Measurements from ENCODE around the gene COL2A1.
A peak's percentile ranks its signal among the peaks of the same experiment; 100 is the strongest.

COL2A1 gene

GRCh38 chr12:47979166-47979565 is 25.1 kb downstream of the COL2A1 start:
- no peaks in the 10 kb centered on the region for H3K36me3 ChIP-seq (ENCODE audit: insufficient read depth, low read length)
- H3K27ac ChIP-seq (ENCODE audit: low read depth, low read length): no peak overlapping the region
- no peak overlapping the region for H3K4me3 ChIP-seq (ENCODE audit: low read depth in 1 of 2, low read length in 2 of 2)
- no peaks in the 10 kb centered on the region for H3K27me3 ChIP-seq (ENCODE audit: control insufficient read depth in 1 of 2, insufficient read depth in 2 of 2, low read length in 2 of 2)
- no peaks in the 10 kb centered on the region for H3K9me3 ChIP-seq (ENCODE audit: low read length)
- no peak overlapping the region for H3K9ac ChIP-seq (ENCODE audit: low read length)
- no peaks in the 10 kb centered on the region for H3K4me1 ChIP-seq (ENCODE audit: insufficient read depth, low read length)

GRCh38 chr12:47978598-47978873 is 25.7 kb downstream of the COL2A1 start:
- no peak overlapping the region for H3K9ac ChIP-seq (ENCODE audit: low read length)
- no peak overlapping the region for H3K27ac ChIP-seq (ENCODE audit: low read depth, low read length)
- H3K9me3 ChIP-seq (ENCODE audit: low read length): no peaks in the 10 kb centered on the region
- H3K36me3 ChIP-seq (ENCODE audit: insufficient read depth, low read length): no peaks in the 10 kb centered on the region
- H3K27me3 ChIP-seq (ENCODE audit: control insufficient read depth in 1 of 2, insufficient read depth in 2 of 2, low read length in 2 of 2): no peaks in the 10 kb centered on the region
- H3K4me1 ChIP-seq (ENCODE audit: insufficient read depth, low read length): no peaks in the 10 kb centered on the region
- H3K4me3 ChIP-seq (ENCODE audit: low read depth in 1 of 2, low read length in 2 of 2): no peak overlapping the region

- Histone ChIP-seq H3K9ac (ENCODE audit: low read length) (no peak overlapping the region), H3K36me3 (ENCODE audit: insufficient read depth, low read length) (no peaks in the 10 kb centered on the region), H3K27me3 (ENCODE audit: control insufficient read depth in 1 of 2, insufficient read depth in 2 of 2, low read length in 2 of 2) (no peaks in the 10 kb centered on the region), H3K27ac (ENCODE audit: low read depth, low read length) (no peak overlapping the region), H3K4me3 (ENCODE audit: low read depth in 1 of 2, low read length in 2 of 2) (no peak overlapping the region), H3K4me1 (ENCODE audit: insufficient read depth, low read length) (no peaks in the 10 kb centered on the region), H3K9me3 (ENCODE audit: low read length) (no peaks in the 10 kb centered on the region)
Measured at GRCh38 chr12:47977772-47978597, 26.3 kb downstream of the COL2A1 start.

- H3K4me3 ChIP-seq (ENCODE audit: low read depth in 1 of 2, low read length in 2 of 2): no peak overlapping the region
- H3K36me3 ChIP-seq (ENCODE audit: insufficient read depth, low read length): no peaks in the 10 kb centered on the region
- no peaks in the 10 kb centered on the region for H3K27me3 ChIP-seq (ENCODE audit: control insufficient read depth in 1 of 2, insufficient read depth in 2 of 2, low read length in 2 of 2)
- no peaks in the 10 kb centered on the region for H3K4me1 ChIP-seq (ENCODE audit: insufficient read depth, low read length)
- H3K27ac ChIP-seq (ENCODE audit: low read depth, low read length): no peak overlapping the region
- no peaks in the 10 kb centered on the region for H3K9me3 ChIP-seq (ENCODE audit: low read length)
- no peak overlapping the region for H3K9ac ChIP-seq (ENCODE audit: low read length)
Measured at GRCh38 chr12:47977046-47977771, 27.1 kb downstream of the COL2A1 start.

- Histone ChIP-seq H3K27me3 (ENCODE audit: control insufficient read depth in 1 of 2, insufficient read depth in 2 of 2, low read length in 2 of 2) (no peaks in the 10 kb centered on the region), H3K9ac (ENCODE audit: low read length) (no peak overlapping the region), H3K4me1 (ENCODE audit: insufficient read depth, low read length) (no peaks in the 10 kb centered on the region), H3K27ac (ENCODE audit: low read depth, low read length) (no peak overlapping the region), H3K4me3 (ENCODE audit: low read depth in 1 of 2, low read length in 2 of 2) (no peak overlapping the region), H3K9me3 (ENCODE audit: low read length) (no peaks in the 10 kb centered on the region), H3K36me3 (ENCODE audit: insufficient read depth, low read length) (no peaks in the 10 kb centered on the region)
Measured at GRCh38 chr12:47975816-47976215, 28.5 kb downstream of the COL2A1 start.

GRCh38 chr12:47975036-47975620 is 29.1 kb downstream of the COL2A1 start:
- H3K9ac ChIP-seq (ENCODE audit: low read length): no peak overlapping the region
- no peaks in the 10 kb centered on the region for H3K4me1 ChIP-seq (ENCODE audit: insufficient read depth, low read length)
- no peak overlapping the region for H3K27ac ChIP-seq (ENCODE audit: low read depth, low read length)
- no peaks in the 10 kb centered on the region for H3K9me3 ChIP-seq (ENCODE audit: low read length)
- H3K27me3 ChIP-seq (ENCODE audit: control insufficient read depth in 1 of 2, insufficient read depth in 2 of 2, low read length in 2 of 2): no peaks in the 10 kb centered on the region
- H3K4me3 ChIP-seq (ENCODE audit: low read depth in 1 of 2, low read length in 2 of 2): no peak overlapping the region
- H3K36me3 ChIP-seq (ENCODE audit: insufficient read depth, low read length): no peaks in the 10 kb centered on the region

GRCh38 chr12:47973870-47974269 is 30.4 kb downstream of the COL2A1 start:
- Histone ChIP-seq H3K9me3 (ENCODE audit: low read length) (no peaks in the 10 kb centered on the region), H3K27me3 (ENCODE audit: control insufficient read depth in 1 of 2, insufficient read depth in 2 of 2, low read length in 2 of 2) (no peaks in the 10 kb centered on the region), H3K9ac (ENCODE audit: low read length) (no peak overlapping the region), H3K27ac (ENCODE audit: low read depth, low read length) (no peak overlapping the region), H3K4me1 (ENCODE audit: insufficient read depth, low read length) (no peaks in the 10 kb centered on the region), H3K36me3 (ENCODE audit: insufficient read depth, low read length) (no peaks in the 10 kb centered on the region), H3K4me3 (ENCODE audit: low read depth in 1 of 2, low read length in 2 of 2) (no peak overlapping the region)

GRCh38 chr12:47972895-47973294 is 31.4 kb downstream of the COL2A1 start:
- no peak overlapping the region for H3K27ac ChIP-seq (ENCODE audit: low read depth, low read length)
- peaks cover 4% of the 10 kb centered on the region for H3K4me1 ChIP-seq (ENCODE audit: insufficient read depth, low read length)
- H3K27me3 ChIP-seq (ENCODE audit: control insufficient read depth in 1 of 2, insufficient read depth in 2 of 2, low read length in 2 of 2): no peaks in the 10 kb centered on the region
- H3K9ac ChIP-seq (ENCODE audit: low read length): no peak overlapping the region
- no peaks in the 10 kb centered on the region for H3K9me3 ChIP-seq (ENCODE audit: low read length)
- no peak overlapping the region for H3K4me3 ChIP-seq (ENCODE audit: low read depth in 1 of 2, low read length in 2 of 2)
- no peaks in the 10 kb centered on the region for H3K36me3 ChIP-seq (ENCODE audit: insufficient read depth, low read length)

- H3K4me3 ChIP-seq (ENCODE audit: low read depth in 1 of 2, low read length in 2 of 2): no peak overlapping the region
- no peaks in the 10 kb centered on the region for H3K27me3 ChIP-seq (ENCODE audit: control insufficient read depth in 1 of 2, insufficient read depth in 2 of 2, low read length in 2 of 2)
- peaks cover 18% of the 10 kb centered on the region for H3K36me3 ChIP-seq (ENCODE audit: insufficient read depth, low read length)
- no peak overlapping the region for H3K9ac ChIP-seq (ENCODE audit: low read length)
- H3K9me3 ChIP-seq (ENCODE audit: low read length): no peaks in the 10 kb centered on the region
- H3K4me1 ChIP-seq (ENCODE audit: insufficient read depth, low read length): peaks cover 9% of the 10 kb centered on the region
- no peak overlapping the region for H3K27ac ChIP-seq (ENCODE audit: low read depth, low read length)
Measured at GRCh38 chr12:47970843-47971242, 33.4 kb downstream of the COL2A1 start.

GRCh38 chr12:47969845-47970244 is 34.4 kb downstream of the COL2A1 start:
- Histone ChIP-seq H3K4me3 (ENCODE audit: low read depth in 1 of 2, low read length in 2 of 2) (no peak overlapping the region), H3K36me3 (ENCODE audit: insufficient read depth, low read length) (peaks cover 25% of the 10 kb centered on the region), H3K27ac (ENCODE audit: low read depth, low read length) (no peak overlapping the region), H3K4me1 (ENCODE audit: insufficient read depth, low read length) (peaks cover 9% of the 10 kb centered on the region), H3K9ac (ENCODE audit: low read length) (no peak overlapping the region), H3K27me3 (ENCODE audit: control insufficient read depth in 1 of 2, insufficient read depth in 2 of 2, low read length in 2 of 2) (no peaks in the 10 kb centered on the region), H3K9me3 (ENCODE audit: low read length) (no peaks in the 10 kb centered on the region)

GRCh38 chr12:47967461-47968321 is 36.6 kb downstream of the COL2A1 start:
- H3K27ac ChIP-seq (ENCODE audit: low read depth, low read length): peak overlapping the region; percentile 5

More at GRCh38 chr12:47967461-47968321, 36.6 kb downstream of the COL2A1 start:
- Histone ChIP-seq H3K9me3 (ENCODE audit: low read length) (no peaks in the 10 kb centered on the region), H3K4me3 (ENCODE audit: low read depth in 1 of 2, low read length in 2 of 2) (no peak overlapping the region), H3K36me3 (ENCODE audit: insufficient read depth, low read length) (peaks cover 25% of the 10 kb centered on the region), H3K9ac (ENCODE audit: low read length) (no peak overlapping the region), H3K27me3 (ENCODE audit: control insufficient read depth in 1 of 2, insufficient read depth in 2 of 2, low read length in 2 of 2) (no peaks in the 10 kb centered on the region), H3K4me1 (ENCODE audit: insufficient read depth, low read length) (peaks cover 22% of the 10 kb centered on the region)

All from muscle layer of colon (tissue), 2 donors.